Measurements from ENCODE around the gene C3orf20. TPM values are rescaled to one million over a fixed set of nuclear protein-coding genes. Genes with fewer than 3 reads are reported as not detected.

Gene C3orf20
- total RNA-seq, 1 experiment from 2014 or later = not detected

DNA sequence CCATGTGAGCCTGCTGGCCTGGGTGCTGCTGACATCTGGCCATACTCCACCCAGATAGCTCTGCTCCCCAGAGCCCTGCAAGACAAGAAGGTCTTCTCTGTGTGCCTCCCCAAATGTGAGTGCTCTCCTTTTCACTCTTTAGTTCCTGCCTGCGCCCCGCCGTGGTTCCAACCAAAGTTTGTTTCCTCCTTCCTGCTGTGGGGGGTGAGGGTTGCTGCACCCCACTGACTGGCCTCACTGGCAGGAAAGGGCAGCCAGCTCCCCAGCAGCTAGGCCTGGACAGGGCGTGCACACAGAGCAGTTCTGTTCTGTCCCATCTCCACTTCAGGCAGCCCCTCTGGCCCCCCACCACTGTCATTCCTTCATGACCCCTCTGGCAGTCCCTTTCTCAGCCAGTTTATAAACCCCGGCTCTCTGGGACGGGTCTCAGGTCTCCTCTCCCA is 28.8 kb upstream of the C3orf20 start:
- intact Hi-C loops (cut with micrococcal nuclease) = no loop called here
- Mint-ChIP-seq H3K27ac (ENCODE audit: low read depth, unreplicated experiment) (no peak overlapping the region), H3K4me3 (ENCODE audit: unreplicated experiment) (no peak overlapping the region), H3K36me3 (ENCODE audit: insufficient read depth, unreplicated experiment) (no peaks in the 10 kb centered on the region), H3K4me1 (ENCODE audit: insufficient read depth, unreplicated experiment) (no peaks in the 10 kb centered on the region), H3K9me3 (ENCODE audit: unreplicated experiment) (no peaks in the 10 kb centered on the region), H3K27me3 (ENCODE audit: insufficient read depth, unreplicated experiment) (peaks cover 29% of the 10 kb centered on the region)
- DNase-seq (ENCODE audit: unreplicated experiment) = no peak
- CTCF ChIA-PET = no interaction called here
- TF ChIP-seq CTCF (IDR thresholded peaks at IDR 0.05; ENCODE audit: unreplicated experiment) = no peak
- BruUV-seq (replicated peaks) = no TSS peak
- POLR2A ChIA-PET = no interaction called here

GRCh38 chr3:14646589-14647413 is 28.1 kb upstream of the C3orf20 start:
- Mint-ChIP-seq H3K9me3 (ENCODE audit: unreplicated experiment) (no peaks in the 10 kb centered on the region), H3K27me3 (ENCODE audit: insufficient read depth, unreplicated experiment) (peaks cover 29% of the 10 kb centered on the region), H3K4me3 (ENCODE audit: unreplicated experiment) (no peak overlapping the region), H3K27ac (ENCODE audit: low read depth, unreplicated experiment) (no peak overlapping the region), H3K4me1 (ENCODE audit: insufficient read depth, unreplicated experiment) (no peaks in the 10 kb centered on the region), H3K36me3 (ENCODE audit: insufficient read depth, unreplicated experiment) (no peaks in the 10 kb centered on the region)
- ChIA-PET POLR2A (no interaction called here), CTCF (interaction anchor here (0.7 to 1.3 kb wide), 5 partner anchors 8 to 461 kb away, joined by 3 to 4 read pairs (median 3); no protein-coding TSS in a partner anchor)
- intact Hi-C loops (cut with micrococcal nuclease) = no loop called here
- no peak for TF ChIP-seq CTCF (IDR thresholded peaks at IDR 0.05; ENCODE audit: unreplicated experiment)
- DNase-seq (ENCODE audit: unreplicated experiment) = no peak
- BruUV-seq (replicated peaks) = no TSS peak

GRCh38 chr3:14647976-14648955 is 26.7 kb upstream of the C3orf20 start:
- Mint-ChIP-seq H3K9me3 (ENCODE audit: unreplicated experiment) (no peaks in the 10 kb centered on the region), H3K36me3 (ENCODE audit: insufficient read depth, unreplicated experiment) (no peaks in the 10 kb centered on the region), H3K4me3 (ENCODE audit: unreplicated experiment) (no peak overlapping the region), H3K27me3 (ENCODE audit: insufficient read depth, unreplicated experiment) (peaks cover 19% of the 10 kb centered on the region), H3K27ac (ENCODE audit: low read depth, unreplicated experiment) (no peak overlapping the region), H3K4me1 (ENCODE audit: insufficient read depth, unreplicated experiment) (peaks cover 5% of the 10 kb centered on the region)
- intact Hi-C loops (cut with micrococcal nuclease) = no loop called here
- ChIA-PET POLR2A (no interaction called here), CTCF (interaction anchor here (0.6 to 1.3 kb wide), 8 partner anchors 10 to 463 kb away, joined by 3 to 4 read pairs (median 3); no protein-coding TSS in a partner anchor)
- no TSS peak for BruUV-seq (replicated peaks)
- DNase-seq (ENCODE audit: unreplicated experiment) = no peak
- TF ChIP-seq CTCF (IDR thresholded peaks at IDR 0.05; ENCODE audit: unreplicated experiment) = no peak

DNA sequence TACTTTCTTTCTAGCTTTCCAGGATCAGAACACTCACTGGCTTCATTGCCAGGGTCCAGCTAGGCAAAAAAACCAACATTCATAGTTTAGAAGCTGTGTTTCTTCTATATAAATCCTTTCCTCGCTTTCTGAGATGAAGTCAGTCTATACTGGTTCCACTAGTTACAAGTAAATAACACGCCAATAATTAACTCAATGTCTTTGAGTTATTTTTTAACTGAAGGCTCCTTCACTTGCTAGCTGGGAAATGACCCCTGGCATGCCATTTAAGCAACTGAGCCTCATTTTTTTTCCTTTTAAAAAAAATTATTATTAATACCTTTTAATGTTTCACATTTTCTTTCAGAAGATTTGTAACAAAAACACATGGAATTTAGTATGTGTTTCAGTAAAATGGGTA is 25.5 kb upstream of the C3orf20 start:
- Mint-ChIP-seq H3K4me1 (ENCODE audit: insufficient read depth, unreplicated experiment) (peaks cover 12% of the 10 kb centered on the region), H3K4me3 (ENCODE audit: unreplicated experiment) (peak overlapping the region; percentile 99), H3K9me3 (ENCODE audit: unreplicated experiment) (no peaks in the 10 kb centered on the region), H3K36me3 (ENCODE audit: insufficient read depth, unreplicated experiment) (peaks cover 9% of the 10 kb centered on the region), H3K27ac (ENCODE audit: low read depth, unreplicated experiment) (no peak overlapping the region), H3K27me3 (ENCODE audit: insufficient read depth, unreplicated experiment) (peaks cover 7% of the 10 kb centered on the region)
- no peak for DNase-seq (ENCODE audit: unreplicated experiment)
- ChIA-PET CTCF (interaction anchor here (1.8 kb wide), 1 partner anchor 277 kb away, joined by 5 read pairs; no protein-coding TSS in a partner anchor), POLR2A (no interaction called here)
- intact Hi-C loops (cut with micrococcal nuclease) = no loop called here
- no peak for TF ChIP-seq CTCF (IDR thresholded peaks at IDR 0.05; ENCODE audit: unreplicated experiment)
- BruUV-seq (replicated peaks) = no TSS peak

All from MCF 10A (cell line).